ENCODE results near the gene ZSCAN12.
"Not testable (repeated sequence)": the region's sequence is repeated elsewhere in the genome, so short reads cannot be mapped to it uniquely, and the experiment has no call there.

ZSCAN12 gene

DNA sequence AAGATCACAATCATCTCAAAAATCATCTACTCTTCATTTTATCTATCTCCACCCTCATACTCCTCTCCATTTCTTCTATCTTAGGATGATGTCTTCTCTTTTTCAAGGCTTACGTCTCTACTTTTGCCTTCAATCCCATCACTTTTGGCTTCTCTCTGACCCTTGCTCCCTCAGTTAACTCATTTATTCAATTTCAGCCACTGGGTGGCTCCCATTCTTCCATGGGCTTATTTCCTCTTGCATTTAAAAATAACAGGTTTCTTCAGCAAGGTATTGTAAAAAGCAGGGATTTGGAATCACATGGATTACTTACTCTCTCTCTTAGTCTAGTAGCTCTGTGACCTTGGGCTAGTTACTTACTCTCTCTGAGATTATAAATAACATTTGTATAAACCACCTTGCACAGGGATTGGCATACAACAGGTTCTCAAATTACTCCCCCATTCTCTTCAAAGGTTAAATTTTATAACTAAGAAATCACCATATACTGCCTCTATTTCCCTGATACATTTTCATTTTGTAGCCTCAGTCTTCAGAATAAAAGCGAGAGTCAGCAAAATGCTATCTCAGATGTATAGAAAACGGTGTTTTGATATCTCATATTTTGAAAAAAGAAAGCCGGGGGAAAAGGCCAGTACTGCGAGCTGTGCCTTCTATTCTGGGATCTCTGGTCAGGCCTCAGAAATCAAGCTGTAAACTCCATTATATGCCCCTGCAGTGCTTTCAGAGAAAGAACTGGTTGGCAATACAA lies 5.5 kb downstream of the ZSCAN12 start:
- no peak for DNase-seq

DNA sequence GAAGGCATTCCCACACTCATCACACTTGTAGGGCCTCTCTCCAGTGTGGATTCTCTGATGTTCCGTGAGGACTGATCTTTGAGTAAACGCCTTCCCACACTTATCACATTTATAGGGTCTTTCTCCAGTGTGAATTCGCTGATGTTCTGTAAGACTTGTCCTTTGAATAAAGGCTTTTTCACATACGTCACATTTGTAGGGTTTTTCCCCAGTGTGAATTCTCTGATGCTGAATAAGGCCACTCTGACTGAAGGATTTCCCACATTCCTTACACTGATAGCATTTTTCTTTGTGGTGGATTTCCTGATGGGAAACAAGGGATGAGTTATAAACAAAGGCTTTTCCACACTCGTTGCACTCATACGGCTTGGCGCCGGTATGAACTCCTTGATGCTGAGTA lies 8.9 kb downstream of the ZSCAN12 start:
- no peak for DNase-seq

DNA sequence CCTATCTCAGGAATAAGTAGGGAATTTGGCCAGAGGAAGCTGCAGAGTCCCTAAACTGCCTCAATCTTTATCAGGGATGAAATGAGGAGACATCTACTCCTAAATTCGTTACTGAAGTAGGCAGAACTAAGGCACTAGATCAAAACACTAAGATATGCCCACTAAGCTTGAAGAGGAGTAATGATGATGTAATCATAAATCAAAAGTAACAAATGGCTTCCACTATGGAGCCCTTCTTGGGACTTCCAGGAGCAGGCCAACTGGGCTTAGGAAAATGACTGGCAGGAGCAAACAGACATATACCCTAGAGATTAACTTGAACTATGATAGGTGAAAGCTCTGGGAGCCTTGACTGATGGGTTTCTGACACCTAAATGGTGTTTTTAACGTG lies 15.4 kb downstream of the ZSCAN12 start:
- no peak for DNase-seq

DNA sequence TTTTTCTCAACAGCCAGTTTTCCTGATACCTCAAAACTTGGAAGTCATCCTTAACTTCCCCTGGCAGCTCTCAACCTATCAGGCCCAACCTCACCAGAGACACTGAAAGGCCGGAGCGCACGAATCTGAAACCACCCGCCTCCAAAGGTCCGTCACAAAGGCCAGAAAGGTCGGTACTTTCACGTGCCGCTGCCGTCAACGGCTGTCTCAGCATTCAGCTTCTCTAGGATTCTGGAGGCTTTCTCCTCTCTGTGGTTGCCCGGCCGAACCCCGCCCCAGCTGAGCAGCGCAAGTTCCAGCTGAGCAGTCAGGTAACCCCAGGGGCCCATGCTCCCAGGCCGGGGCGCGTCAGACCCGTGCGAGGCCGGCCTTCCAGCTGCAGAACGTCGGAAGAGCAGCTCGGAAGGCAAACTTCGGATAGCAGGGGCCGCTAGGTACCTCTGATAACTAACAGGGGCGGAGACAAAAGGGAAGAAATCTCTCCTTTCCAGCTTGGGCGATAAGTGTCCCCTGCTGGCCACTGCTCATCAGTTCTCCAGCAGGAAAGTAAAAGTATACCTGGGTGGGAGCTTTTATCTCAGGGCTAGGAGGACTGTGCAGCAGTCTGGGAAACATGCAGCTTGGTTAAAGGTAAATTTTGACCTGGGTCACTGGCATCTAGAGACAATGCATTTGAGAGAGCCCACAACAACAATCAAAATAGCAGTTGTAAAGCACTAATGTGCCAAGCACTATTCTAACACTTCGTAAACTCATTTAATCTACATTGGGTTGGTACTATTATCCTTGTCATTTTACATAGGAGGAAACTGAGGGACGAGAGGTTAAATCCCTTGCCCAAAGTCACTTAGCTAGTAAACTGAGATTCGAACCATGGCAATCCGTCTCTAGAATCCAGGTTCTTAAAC lies 16.1 kb downstream of the ZSCAN12 start:
- DNase-seq = peak; percentile 44

DNA sequence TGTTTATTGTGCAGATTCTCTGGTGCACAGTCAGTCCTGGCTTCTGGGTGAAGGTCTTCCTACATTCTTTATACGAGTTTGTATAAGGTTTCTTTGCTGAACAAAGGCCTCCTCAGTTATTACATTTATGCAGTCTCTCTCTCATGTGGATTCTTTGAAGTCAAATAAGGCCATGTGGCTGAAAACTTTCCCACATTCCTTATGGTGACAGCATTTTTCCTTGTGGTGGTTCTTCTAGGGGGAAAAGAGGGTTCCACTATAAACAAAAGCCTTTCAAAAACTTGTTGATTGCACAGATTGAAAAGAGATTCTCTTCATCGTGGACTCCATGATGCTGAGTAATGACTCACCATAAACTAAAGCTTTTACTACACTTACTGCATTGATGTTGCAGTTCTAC lies 19.2 kb downstream of the ZSCAN12 start:
- DNase-seq = no peak

DNA sequence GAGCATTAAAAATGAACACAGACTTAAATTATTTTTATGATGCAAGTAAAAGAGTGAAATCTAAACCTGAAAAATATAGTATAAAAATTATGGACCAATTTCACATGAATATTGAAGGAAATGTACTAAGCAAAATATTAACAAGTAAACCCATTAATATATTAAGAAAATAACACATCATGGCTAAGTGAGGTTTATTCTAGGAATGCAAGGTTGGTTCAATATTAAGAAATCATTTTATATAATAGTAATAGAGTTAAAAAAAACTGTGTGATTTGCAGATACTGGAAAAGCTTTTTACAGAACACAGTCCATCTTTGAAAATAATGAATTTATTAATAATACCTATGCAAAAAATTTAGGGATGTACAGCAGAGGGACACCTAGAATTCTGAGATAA lies 20.9 kb downstream of the ZSCAN12 start:
- no peak for DNase-seq

DNA sequence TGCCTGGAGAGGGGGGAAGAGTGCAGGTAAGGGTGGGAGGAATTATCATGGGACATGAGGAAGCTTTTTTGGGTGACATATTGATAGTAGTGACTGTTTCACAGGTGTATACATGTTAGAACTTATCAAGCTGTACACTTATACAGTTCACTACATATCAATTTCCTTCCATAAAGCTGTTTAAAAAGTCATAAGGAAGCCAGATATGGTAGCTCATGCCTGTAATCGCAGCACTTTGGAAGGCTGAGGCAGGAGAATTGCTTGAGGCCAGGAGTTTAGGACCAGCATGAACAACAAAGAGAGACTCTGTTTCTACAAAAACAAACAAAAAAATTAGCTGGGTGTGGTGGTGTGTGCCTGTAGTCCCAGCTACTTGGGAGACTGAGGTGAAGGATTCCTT lies 21.7 kb downstream of the ZSCAN12 start:
- no peak for DNase-seq

DNA sequence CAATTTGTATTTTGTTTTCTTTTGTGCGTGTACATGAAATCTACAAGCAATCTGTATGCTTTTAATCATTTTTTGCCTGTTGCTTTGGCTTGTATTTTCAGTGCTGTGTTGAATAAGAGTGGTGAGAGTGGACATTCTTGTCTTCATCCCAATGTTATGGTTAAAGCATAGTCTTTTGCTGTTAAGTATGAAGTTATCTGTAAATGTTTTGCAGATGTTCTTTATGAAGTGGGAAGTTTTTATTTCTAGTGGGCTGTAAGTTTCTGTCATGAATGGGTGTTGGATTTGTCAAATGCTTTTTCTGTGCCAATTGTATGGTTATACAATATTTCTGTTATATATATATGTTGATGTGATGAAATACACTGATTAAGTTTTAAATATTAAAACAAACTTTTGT lies 25.6 kb downstream of the ZSCAN12 start:
- DNase-seq = no peak

DNA sequence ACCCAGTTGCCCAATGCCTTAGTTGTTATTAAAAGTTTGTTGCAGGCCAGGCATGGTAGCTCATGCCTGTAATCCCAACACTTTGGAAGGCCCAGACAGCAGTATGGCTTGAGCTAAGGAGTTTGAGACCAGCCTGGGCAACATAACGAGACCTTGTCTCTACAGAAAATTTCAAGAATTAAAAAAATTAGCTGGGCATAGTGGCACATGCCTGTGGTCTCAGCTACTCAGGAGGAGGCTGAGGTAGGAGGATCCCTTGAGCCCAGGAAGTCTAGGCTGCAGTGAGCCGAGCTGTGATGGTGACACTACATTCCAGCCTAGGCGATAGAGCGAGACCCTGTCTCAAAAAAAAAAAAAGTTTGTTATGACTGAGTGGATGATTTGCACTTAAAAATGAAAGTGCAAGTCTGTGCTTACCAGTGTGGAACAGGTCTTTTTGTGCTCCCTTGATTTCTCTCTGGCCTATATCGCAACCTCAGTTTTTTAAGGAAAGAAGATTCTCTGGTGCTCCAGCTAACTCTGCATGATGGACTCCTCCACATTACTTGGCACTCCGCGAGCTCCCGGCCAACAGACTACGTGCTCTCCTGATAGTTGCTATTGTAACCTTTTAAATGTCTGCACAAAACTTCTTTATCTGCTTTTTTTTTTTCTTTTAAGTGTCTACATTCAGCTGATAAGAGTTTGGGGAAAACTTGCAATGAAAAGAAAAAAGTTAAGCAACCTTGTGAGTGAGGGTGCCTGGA lies 27.7 kb downstream of the ZSCAN12 start:
- DNase-seq = no peak

DNA sequence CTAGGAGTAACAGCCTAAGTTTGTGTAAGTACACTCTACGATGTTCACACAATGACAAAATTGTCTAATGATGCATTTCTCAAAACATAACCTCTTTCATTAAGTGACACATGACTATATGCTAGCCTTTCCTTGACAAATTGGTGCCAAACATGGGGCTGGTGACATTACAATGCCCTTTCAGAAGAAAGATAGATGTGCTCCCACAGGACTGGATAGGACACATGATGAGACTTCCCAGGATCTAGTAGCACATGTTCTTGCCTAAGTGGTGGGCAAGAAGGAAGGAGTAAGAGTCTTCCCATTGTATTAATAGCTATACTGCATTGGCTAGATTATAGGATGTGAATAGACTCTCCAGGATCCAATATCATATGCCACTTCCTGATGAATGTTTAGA lies 28.3 kb downstream of the ZSCAN12 start:
- DNase-seq = no peak

DNA sequence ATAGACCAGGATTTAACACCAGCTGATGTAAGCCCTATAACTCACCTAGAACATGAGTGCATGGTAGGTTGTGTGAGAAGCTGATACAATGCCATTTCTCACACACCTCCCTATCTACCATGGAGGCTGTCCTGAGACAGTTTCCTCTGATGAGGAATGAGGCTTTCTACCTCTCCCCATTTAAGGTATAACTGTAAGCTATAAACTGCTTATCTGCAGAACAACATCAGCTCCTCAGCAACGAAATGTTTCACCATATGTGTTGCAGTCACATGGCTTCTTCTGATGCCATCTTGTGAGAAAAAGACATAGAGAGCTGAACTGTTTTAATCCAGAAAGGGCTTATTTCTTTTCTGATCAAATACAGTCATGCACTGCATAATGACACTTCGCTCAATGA lies 29.1 kb downstream of the ZSCAN12 start:
- no peak for DNase-seq

DNA sequence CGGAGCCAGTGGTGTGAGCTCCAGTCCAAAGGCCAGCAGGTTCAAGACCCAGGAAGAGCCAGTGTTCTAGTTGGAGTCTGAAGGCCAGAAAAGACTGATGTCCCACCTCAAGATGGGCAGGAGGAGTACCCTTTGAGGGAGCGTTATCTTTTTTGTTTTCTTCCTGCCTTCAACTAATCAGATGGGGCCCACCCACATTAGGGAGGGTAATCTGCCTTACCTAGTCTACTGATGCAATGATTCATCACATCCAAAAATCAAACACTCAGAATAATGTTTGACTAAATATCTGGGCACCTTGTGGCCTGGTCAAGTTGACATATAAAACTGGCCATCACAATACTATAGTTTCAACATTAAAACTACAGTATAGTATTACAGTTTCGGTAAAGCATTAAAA lies 30.1 kb downstream of the ZSCAN12 start:
- no peak for DNase-seq

DNA sequence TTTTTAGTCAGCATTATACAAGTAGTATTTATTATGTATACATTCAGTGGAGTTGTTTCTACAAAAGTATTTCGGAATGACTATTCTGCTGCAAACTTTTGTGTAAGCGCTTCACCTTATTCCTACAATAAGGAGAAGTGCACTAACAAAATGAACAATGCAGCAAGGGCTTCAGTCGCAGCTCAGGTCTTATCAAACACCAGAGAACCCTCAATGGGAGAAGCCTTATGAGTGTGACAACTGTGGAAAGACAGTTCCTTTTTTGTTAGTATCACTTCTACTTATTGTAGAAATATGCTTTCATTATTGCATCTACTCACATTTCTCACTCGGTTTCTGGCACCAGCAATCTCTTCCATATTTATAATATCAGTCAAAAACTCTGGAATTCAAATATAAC lies 31.0 kb downstream of the ZSCAN12 start:
- no peak for DNase-seq

DNA sequence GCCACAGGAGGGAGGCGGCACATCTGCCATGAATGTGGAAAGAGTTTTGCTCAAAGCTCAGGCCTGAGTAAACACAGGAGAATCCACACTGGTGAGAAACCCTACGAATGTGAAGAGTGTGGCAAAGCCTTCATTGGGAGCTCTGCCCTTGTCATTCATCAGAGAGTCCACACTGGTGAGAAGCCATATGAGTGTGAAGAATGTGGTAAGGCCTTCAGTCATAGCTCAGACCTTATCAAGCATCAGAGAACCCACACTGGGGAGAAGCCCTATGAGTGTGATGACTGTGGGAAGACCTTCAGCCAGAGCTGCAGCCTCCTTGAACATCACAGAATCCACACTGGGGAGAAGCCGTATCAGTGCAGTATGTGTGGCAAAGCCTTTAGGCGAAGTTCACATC lies 34.0 kb downstream of the ZSCAN12 start:
- not testable (repeated sequence) for DNase-seq

DNA sequence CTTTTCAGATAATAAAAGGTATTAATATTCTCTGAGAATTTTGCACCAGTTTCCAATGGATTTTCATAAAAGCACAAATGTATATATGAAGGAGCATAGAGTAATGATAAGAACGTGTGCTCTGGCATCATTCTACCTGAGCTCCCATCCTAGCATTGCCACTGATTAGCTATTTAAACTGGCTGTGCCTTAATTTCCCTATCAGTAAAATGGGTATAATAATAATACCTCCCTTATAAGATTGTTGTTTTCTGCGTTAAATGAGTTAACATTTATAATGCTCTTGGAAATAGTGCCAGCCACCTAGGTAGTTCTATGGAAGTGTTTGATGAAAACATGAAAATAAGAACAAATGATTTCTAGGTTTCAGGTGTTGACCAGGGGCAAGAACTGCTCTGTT lies 38.6 kb downstream of the ZSCAN12 start:
- no peak for DNase-seq

DNA sequence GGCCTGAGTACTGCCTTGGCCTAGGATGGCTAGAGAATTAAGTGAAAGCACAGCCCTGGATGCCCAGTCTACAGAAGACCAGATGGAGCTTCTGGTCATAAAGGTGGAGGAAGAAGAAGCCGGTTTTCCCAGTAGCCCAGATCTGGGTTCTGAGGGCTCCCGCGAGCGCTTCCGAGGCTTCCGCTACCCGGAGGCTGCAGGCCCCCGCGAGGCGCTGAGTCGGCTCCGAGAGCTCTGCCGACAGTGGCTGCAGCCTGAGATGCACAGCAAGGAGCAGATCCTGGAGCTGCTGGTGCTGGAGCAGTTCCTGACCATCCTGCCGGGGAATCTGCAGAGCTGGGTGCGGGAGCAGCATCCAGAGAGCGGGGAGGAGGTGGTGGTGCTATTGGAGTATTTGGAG lies 40.0 kb downstream of the ZSCAN12 start:
- not testable (repeated sequence) for DNase-seq

DNA sequence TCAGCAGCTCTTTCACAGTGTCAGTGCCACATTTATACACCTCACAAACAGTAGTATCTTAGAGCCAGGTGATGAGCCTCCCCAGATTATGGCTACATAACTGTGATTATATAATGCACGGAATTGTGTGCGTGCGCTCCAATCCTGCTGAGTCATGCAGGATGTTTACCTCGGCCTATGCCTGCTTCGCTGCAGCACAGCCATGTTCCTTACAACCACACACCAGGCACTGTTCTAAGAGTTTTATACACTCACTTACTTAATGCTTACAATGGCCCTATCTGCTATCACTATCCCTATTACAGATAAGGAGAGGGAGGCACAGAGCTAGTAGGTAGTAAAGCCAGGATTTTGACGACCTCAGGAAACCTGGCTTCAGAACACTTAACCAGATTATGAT lies 42.5 kb downstream of the ZSCAN12 start:
- DNase-seq = no peak

DNA sequence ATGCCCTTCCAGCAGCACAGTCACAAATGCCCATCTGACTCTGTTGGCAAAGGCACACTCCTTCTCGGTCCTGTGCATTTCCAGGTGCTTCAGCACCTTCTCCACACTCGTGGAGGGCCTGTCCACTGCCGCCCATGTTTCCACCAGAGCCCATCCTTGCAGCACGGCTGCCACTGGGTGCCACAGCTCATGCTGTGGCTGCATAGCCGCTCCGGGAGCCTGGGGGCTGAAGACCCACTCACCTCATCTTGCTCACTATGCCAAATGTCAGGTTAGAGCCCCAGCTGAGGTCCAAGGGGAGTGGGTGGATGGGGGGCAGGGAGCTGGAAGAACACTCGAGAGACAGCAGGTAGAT lies 42.9 kb downstream of the ZSCAN12 start:
- DNase-seq = no peak

DNA sequence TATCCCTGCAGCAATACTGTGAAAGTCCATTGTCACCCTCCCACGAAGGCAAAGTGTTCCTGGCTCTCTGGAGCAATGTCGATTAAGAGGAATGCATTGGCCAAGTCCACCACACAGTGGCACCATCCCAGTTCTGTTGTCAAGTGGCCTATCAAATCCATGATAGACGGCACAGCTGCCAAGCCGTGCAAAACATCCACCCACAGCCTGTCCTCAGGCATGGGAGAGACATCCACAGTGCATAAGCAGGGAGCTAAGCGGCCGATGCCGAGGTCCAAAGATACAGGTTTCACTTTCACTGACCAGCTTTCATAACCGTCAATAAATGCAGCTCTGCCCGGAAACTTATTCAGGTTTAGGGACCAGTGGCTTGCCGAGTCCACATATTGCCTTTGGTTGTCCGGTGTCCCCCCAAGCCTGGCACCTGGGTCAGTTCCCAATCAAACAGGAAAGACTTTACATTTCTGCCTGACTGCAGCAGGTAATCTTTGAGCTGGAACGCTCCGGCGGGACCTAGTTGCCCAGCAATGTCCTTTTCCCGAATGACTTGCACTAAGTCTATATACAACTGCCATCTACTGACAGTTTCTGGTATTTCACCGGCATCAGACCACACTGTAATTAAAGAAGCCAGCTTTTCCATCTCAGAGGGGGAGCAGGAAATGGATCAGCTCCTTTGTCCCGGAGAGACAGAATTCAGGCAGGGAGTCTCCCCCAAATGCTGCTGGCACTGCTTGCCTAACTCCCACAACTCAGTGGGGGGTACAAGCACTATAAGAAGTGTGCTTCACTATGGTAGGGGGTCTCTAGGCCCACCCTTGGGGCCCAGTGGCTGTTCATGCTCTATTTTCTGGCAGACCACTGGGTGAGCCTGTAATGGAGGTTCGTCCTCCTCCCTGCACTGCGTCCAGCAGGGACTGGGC lies 43.5 kb downstream of the ZSCAN12 start:
- DNase-seq = peak; percentile 93

DNA sequence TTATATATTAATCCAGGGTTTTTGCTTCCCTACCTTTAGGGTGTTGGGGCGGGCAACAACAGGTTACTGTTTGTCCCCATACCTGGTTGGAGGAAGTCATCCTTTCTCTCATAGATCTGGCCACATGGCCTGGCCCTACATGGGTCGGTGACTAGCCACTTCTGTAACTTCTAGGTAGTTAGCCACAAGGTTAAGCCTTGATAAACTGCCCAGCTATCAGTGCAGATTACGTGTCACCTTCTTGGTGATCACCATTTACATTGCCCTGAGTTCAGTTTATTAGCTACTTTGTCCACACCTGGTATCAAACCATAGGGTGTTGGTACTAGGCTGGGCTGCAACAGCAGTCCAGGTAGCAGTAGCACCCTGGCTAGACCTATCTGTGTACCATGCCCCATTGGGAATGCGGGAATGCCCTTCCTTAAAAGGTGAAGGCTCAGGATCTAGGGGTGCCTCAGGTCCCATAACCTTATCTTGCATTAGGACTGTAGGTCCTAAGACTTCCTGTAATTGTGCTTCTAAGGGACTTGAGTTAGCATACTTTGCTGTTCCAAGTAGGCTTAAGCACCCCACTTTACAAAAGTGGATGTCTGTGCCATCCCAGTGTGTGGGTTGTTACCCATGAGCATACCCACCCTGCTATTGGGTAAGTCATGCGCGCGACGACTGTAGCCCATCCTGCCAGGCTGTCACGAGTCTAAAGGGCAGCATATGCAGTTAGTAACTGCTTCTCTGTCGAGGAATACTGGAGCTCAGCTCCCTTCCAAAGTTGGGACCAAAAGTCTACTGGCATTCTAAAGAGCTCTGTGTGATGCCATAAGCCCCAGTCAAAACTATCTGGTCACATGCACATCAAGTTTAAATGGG lies 44.6 kb downstream of the ZSCAN12 start:
- DNase-seq = no peak

DNA sequence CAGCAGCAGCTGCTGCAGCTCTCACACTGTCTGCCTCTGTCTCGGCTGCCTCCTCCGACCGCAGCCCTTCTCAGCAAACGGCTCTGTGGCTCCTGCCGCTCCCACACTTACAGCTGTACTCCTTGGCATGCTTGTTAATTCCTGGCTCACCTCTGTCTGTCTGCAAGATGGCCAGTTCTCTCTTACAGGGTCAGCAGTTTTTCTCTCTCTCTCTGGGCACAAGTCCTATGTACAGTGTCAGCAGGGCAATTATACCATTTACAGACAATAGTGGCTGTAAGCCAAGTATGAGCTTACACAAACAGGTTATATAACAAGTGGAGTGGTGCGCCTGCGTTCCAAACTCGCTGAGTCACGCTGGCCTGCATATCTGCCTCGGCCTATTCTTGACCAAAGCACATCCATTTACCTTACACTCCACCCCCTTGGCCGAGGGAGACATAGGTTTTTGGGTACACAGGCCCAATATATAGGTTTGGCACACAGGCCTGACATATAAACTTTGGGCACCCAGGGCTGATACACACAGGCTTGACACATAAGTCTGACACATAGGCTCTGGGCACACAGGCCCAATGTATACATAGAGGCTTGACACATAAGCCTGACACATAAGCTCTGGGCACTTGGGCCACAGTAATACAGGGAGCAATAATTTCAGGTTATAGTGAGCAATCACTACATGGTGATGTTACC lies 45.4 kb downstream of the ZSCAN12 start:
- DNase-seq = peak; percentile 76
